ENCODE measurements around the gene ALDH3B1.

ALDH3B1 gene

DNA sequence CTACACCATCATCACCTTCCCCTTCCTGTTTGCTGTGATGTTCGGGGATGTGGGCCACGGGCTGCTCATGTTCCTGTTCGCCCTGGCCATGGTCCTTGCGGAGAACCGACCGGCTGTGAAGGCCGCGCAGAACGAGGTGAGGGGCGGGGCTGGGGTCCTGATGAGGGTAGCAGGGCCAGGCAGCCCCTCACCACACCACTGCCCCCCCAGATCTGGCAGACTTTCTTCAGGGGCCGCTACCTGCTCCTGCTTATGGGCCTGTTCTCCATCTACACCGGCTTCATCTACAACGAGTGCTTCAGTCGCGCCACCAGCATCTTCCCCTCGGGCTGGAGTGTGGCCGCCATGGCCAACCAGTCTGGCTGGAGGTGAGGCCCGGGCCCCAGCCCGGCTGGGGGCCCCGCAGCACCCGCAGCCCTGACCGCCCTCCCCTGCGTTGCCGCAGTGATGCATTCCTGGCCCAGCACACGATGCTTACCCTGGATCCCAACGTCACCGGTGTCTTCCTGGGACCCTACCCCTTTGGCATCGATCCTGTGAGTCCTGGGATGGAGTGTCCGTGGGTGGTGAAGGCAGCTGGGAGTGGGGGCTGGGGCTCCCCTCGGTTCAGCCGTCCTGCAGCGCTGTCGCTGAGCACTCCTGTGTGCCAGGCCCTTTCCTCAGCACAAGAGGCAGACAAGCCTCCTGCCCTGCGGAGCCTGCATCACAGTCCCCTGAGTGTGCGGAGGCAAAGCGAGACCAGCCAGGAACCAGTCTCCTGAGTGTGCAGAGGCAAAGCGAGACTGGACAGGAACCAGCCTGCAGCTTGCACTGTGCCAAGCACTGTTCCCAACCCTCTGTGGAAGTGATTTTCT lies 37.5 kb downstream of the ALDH3B1 start:
- DNase-seq: no peak

DNA sequence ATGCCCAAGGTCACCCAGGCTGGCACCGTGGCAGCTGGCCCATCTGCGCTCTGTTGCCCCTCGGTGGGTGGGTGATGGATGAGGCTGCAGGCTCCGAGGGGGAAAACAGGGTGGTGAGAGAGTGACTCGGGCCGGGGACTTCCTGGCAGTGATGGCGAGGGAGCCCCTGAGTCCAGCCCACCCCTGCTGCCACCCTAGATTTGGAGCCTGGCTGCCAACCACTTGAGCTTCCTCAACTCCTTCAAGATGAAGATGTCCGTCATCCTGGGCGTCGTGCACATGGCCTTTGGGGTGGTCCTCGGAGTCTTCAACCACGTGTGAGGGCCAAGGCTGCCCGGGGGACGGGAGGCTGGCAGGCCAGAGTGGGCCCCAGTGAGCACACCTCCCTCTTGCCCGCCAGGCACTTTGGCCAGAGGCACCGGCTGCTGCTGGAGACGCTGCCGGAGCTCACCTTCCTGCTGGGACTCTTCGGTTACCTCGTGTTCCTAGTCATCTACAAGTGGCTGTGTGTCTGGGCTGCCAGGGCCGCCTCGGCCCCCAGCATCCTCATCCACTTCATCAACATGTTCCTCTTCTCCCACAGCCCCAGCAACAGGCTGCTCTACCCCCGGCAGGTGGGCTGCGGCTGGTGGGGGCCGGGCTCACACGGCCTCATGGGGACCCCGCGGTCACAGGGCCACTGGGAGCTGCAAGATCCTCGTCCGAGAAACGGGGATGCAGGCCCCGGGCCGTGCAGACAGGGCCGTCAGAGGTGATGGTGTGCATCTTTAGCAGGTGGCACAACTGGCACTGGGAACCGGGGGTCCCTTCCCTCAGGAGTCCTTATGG lies 38.8 kb downstream of the ALDH3B1 start:
- DNase-seq: no peak

DNA sequence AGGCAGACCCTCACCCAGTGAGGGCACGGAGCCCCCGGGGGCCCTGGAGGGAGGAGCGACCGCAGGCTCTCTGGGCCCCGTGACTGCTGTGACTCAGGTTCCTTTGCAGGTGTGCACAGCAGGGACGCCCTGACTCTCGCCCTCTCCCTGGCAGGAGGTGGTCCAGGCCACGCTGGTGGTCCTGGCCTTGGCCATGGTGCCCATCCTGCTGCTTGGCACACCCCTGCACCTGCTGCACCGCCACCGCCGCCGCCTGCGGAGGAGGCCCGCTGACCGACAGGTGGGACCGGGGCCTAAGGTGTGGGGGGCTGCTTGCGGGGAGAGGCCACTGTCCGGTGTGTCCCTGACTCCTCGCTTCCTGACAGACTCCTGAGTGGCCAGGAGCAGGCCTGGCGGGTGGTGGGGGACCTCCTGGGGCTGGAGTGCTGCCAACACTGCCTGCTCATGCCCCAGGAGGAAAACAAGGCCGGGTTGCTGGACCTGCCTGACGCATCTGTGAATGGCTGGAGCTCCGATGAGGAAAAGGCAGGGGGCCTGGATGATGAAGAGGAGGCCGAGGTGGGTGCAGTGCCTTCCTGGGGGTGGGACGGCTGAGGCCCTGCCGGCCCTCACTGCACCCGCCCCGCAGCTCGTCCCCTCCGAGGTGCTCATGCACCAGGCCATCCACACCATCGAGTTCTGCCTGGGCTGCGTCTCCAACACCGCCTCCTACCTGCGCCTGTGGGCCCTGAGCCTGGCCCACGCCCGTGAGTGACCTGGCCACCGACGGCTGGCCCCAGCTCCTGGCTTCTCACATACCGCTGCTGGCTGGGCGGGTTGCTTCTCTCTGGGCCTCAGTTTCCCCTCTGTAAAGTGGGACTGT lies 39.6 kb downstream of the ALDH3B1 start:
- no peak for DNase-seq

DNA sequence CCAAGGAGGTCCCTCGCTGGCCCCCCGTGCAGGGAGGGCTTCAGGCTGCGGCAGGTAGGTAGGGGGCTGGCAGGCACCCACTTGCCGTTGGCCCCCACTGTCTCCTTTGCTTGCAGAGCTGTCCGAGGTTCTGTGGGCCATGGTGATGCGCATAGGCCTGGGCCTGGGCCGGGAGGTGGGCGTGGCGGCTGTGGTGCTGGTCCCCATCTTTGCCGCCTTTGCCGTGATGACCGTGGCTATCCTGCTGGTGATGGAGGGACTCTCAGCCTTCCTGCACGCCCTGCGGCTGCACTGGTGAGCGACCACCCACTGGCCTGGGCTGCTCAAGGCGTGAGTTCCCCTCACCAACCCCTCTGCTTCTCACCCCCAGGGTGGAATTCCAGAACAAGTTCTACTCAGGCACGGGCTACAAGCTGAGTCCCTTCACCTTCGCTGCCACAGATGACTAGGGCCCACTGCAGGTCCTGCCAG lies 40.3 kb downstream of the ALDH3B1 start:
- no peak for DNase-seq

DNA sequence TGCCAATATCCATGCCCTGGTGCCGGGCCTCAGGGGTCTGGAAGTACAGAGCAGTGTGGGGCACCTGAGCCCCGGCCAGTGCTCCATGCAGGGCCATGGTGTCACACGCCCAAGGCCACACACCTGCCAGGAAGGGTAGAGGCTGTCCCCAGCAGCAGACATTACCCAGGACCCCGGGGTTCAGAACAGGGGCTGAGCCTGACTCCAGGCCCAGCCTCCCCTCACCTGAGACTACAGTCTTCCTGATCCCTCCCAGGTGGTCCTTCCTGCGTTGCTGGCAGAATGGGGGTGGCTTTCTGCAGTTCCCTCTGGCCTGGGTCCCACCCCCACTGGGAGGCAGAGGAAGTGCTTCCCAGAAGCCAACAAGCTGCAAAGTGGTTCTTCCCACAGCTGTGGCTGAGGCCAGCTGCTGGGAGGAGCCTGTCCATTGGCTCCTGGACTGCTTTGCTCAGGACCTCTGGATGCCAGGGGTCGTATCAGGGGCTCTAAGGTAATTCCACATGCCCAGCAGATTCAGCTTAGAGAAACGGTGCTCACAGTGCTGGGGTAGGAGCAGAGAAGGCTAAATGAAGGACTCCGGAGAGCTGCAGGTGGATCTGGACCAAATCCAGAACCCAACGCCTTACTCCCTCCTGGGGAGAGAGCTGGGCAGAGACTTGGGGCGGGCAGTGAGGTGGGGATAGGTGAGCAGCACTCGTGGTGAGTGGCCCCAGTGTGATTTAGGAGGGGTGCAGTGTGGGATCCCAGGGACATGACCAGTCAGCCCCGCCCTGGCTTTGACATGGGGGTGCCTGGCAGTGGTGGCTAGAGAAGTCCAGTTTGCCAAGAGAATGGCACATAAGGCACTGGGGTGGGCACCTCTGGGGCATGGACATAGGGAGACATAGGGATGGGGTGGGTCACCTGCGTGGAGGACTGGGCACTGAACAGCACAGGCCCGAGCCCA lies 41.3 kb downstream of the ALDH3B1 start:
- no peak for DNase-seq

- DNase-seq: no peak
Observed at GRCh38 chr11:68052137-68052873, 42.2 kb downstream of the ALDH3B1 start.

DNA sequence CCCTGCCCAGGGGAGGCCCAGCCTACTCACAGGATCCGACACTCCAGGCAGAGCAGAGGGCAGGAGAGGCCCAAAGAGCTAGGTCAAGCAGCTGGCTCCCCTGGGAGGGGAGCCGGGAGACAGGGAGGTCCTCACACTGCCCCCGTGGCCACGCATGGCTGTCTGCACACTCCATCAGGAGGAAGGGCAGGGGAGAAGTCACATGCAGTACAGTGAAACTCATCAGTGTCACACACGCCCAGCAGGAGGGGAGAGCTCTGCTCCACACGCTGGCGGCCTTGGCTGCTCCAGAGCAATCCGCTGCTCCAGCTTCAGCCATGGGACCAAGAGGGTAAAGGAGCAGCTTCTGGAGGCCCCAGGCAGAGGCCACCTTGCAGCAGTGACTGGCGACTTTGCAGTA lies 43.0 kb downstream of the ALDH3B1 start:
- no peak for DNase-seq

GRCh38 chr11:68053981-68054812 lies 44.1 kb downstream of the ALDH3B1 start:
- DNase-seq: no peak

GRCh38 chr11:68056317-68057285 lies 46.5 kb downstream of the ALDH3B1 start:
- no peak for DNase-seq

- DNase-seq: no peak
Observed at GRCh38 chr11:68057807-68058206, 47.7 kb downstream of the ALDH3B1 start.

DNA sequence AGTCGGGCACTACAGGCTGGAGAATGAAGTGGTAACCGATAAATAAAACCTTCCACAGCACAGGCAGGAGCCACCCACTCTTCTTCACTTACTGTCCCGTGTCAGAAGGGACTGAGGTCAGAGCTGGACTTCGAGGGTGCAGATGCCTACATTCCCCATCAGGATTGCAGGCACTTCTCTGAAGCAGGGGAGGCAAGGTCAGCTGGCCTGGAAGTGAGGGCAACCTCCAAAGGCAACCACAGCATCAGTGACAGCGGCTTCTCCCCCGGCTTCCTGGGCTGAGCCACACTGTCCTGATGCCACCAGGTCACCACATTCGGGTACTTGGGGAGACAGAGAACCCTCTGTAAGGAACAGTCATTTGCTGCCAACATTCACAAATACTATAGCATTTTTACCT lies 51.4 kb downstream of the ALDH3B1 start:
- no peak for DNase-seq

- DNase-seq: no peak
Observed at GRCh38 chr11:68064926-68065325, 54.8 kb downstream of the ALDH3B1 start.

DNA sequence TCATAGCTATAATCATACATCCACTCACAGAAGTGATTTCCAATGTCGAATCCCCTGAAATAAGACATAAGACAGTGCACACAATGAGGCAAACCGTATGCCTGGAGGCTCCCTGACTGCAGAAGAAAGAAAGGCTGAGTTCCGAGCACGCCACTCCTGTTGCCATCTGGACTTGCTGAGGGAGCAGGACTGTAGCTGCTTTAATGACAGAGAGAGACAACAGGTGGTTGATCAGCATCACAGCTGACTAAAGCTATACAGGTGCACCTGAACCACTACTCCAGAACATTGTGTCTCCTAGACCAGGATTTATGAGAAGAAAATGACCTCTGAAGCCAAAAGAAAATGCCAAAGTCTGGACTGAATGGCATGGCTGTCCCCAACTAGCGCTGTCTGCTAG lies 55.7 kb downstream of the ALDH3B1 start:
- DNase-seq: no peak

DNA sequence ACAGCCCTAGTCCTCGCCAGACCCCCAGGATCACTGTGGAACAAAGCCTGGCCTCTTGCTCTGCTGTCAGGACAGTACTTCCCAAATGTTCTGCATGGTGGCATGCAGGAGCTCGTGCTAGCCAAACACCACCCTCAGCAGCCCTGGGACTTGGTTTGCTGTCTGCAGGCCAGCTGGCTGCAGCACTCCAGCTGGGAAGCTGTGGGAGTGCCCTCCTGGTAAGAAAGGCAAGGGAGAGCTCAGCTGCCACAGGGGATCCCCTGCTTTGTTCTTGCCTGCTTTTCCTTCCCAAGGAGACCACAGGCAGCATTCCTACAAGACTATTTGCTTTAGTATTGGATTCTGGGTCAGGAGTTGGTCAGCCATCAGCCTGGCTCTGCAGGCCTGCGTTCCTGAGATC lies 56.6 kb downstream of the ALDH3B1 start:
- no peak for DNase-seq

DNA sequence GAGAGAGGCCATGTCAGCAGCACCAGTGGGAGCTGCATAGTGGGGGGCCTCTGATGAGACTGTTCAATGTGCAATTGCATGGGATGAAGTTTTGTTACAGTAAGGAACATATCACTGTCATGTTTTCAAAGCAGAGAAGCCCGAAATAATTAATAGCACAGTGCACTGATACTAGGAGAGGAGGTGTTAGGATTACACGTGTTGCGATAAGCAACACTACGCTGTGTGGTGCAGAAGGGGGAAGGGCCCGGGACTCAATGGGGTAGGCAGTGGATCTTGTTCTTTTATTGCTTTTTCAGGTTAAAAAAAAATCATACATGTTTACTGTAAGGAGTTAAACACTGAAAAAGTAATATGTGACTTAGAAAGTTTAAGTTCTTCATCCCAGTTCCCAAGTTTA lies 57.9 kb downstream of the ALDH3B1 start:
- no peak for DNase-seq

DNA sequence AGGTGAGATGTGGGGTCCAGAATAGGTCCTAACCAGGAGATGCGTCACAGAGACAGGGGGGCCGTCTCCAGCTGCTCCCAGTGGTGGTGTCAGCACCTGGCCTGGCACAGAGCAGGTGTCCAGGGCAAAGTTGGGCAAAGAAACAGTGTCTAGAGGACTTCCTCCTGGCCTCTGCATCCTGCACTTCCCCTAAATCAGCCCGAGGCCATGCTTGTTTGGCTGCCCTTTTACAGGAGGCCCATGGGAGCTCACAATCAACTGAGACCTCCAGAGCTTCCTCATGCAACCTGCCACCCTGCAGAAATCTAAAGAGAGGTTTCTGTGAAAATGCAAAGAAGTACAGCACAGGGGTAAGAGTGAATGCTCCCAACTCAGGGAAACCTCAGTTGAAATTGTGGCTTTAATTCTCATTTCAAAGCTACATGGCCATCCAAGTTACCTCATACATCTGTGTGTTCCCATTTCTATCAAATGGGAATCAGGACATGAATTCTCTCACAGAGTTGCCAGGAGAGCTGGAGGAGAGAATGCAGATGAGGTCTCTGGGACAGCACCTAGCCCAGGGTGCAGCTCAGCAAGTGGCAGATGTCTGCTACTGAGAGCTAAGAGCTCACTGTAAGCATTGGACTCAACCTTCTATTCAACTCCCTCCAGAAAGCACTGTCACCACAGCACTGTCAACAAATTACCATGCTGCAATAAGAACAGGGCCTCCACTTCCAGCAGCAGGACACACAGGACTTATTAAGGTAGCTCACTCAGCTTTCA lies 61.3 kb downstream of the ALDH3B1 start:
- no peak for DNase-seq

- no peak for DNase-seq
Observed at GRCh38 chr11:68074584-68075352, 64.6 kb downstream of the ALDH3B1 start.
